H9 (cell line): Measurements from ENCODE around the gene TUBB2B. TPM values are rescaled to one million over a fixed set of nuclear protein-coding genes. Genes with fewer than 3 reads are reported as not detected.

Experiments
- DNase-seq: peaks from one replicate; pipeline ENCODE4 v3.0.0-alpha.2; 2017
- H2AFZ ChIP-seq: one replicate; pipeline ENCODE4 v1.6.1; 2013; ENCODE audit warnings: mild to moderate bottlenecking, low read length, control low read depth, moderate library complexity
- H2AK5ac ChIP-seq: 2 replicates; pipeline ENCODE4 v1.6.1; 2013; ENCODE audit warnings: low read length, control low read depth, mixed read lengths; ENCODE audit not compliant: insufficient read length
- H2BK120ac ChIP-seq: one replicate; pipeline ENCODE4 v1.6.1; 2013; ENCODE audit warnings: low read depth, mild to moderate bottlenecking, low read length, control low read depth, inconsistent platforms; ENCODE audit not compliant: poor library complexity, severe bottlenecking
- H2BK12ac ChIP-seq: 2 replicates; pipeline ENCODE4 v1.6.1; 2013; ENCODE audit warnings: low read length, control low read depth, mixed read lengths, low read depth; ENCODE audit not compliant: insufficient read length
- H2BK15ac ChIP-seq: 2 replicates; pipeline ENCODE4 v1.6.1; 2013; ENCODE audit warnings: low read depth, low read length, control low read depth
- H2BK20ac ChIP-seq: one replicate; pipeline ENCODE4 v1.6.1; 2013; ENCODE audit warnings: low read depth, mild to moderate bottlenecking, low read length, control low read depth, inconsistent platforms; ENCODE audit not compliant: poor library complexity, severe bottlenecking
- H2BK5ac ChIP-seq: 2 replicates; pipeline ENCODE4 v1.6.1; 2013; ENCODE audit warnings: low read length, control low read depth, mixed read lengths; ENCODE audit not compliant: insufficient read length
- H3K14ac ChIP-seq: 2 replicates; pipeline ENCODE4 v1.6.1; 2013; ENCODE audit warnings: low read length, control low read depth; ENCODE audit not compliant: insufficient read depth
- H3K18ac ChIP-seq: 2 replicates; pipeline ENCODE4 v1.6.1; 2013; ENCODE audit warnings: low read depth, mild to moderate bottlenecking, mixed read lengths, low read length, control low read depth; ENCODE audit not compliant: insufficient read length
- H3K23ac ChIP-seq: 2 replicates; pipeline ENCODE4 v1.6.1; 2013; ENCODE audit warnings: low read length, control low read depth, mixed read lengths, low read depth; ENCODE audit not compliant: insufficient read length
- H3K23me2 ChIP-seq: 2 replicates; pipeline ENCODE4 v1.6.1; 2013; ENCODE audit warnings: low read depth, mild to moderate bottlenecking, mixed read lengths, low read length, control low read depth; ENCODE audit not compliant: insufficient read length, poor library complexity, severe bottlenecking
- H3K27ac ChIP-seq: 2 replicates; pipeline ENCODE4 v1.5.1; 2013; ENCODE audit warnings: low read length, control low read depth, mixed read lengths, low read depth; ENCODE audit not compliant: insufficient read length
- H3K27me3 ChIP-seq: 2 replicates; pipeline ENCODE4 v1.6.1; 2013; ENCODE audit warnings: low read length, control low read depth, inconsistent platforms; ENCODE audit not compliant: insufficient read depth
- H3K4ac ChIP-seq: 2 replicates; pipeline ENCODE4 v1.6.1; 2013; ENCODE audit warnings: low read depth, mild to moderate bottlenecking, control low read depth, inconsistent platforms, low read length, moderate library complexity
- H3K4me1 ChIP-seq: 2 replicates; pipeline ENCODE4 v1.6.1; 2013; ENCODE audit warnings: low read length, control low read depth, inconsistent platforms; ENCODE audit not compliant: insufficient read depth
- H3K4me2 ChIP-seq: 2 replicates; pipeline ENCODE4 v1.6.1; 2013; ENCODE audit warnings: low read length, control low read depth, mixed read lengths; ENCODE audit not compliant: insufficient read length, insufficient read depth
- H3K56ac ChIP-seq: 2 replicates; pipeline ENCODE4 v1.6.1; 2013; ENCODE audit warnings: low read depth, mild to moderate bottlenecking, mixed read lengths, low read length, control low read depth; ENCODE audit not compliant: insufficient read length
- H3K79me1 ChIP-seq: 2 replicates; pipeline ENCODE4 v1.6.1; 2013; ENCODE audit warnings: low read depth, mild to moderate bottlenecking, moderate library complexity, low read length, control low read depth, inconsistent platforms; ENCODE audit not compliant: insufficient read depth, poor library complexity, severe bottlenecking
- H3K79me2 ChIP-seq: 2 replicates; pipeline ENCODE4 v1.6.1; 2013; ENCODE audit warnings: low read length, control low read depth, inconsistent platforms; ENCODE audit not compliant: insufficient read depth
- H3K9ac ChIP-seq: 2 replicates; pipeline ENCODE4 v1.6.1; 2013; ENCODE audit warnings: low read length, control low read depth, mixed read lengths; ENCODE audit not compliant: insufficient read length; ENCODE audit errors: extremely low read depth
- H3K9me3 ChIP-seq: one replicate; pipeline ENCODE4 v1.6.1; 2013; ENCODE audit warnings: low read depth, low read length, inconsistent platforms; ENCODE audit not compliant: control insufficient read depth
- H3T11ph ChIP-seq: one replicate; pipeline ENCODE4 v1.6.1; 2013; ENCODE audit warnings: mild to moderate bottlenecking, low read length, control low read depth, inconsistent platforms
- H4K20me1 ChIP-seq: one replicate; pipeline ENCODE4 v1.6.1; 2013; ENCODE audit not compliant: control insufficient read depth, insufficient read length, insufficient read depth
- H4K5ac ChIP-seq: 2 replicates; pipeline ENCODE4 v1.6.1; 2013; ENCODE audit warnings: low read depth, mild to moderate bottlenecking, mixed read lengths, low read length, control low read depth; ENCODE audit not compliant: insufficient read length
- H4K8ac ChIP-seq: replicated peaks from 2 replicates; pipeline ENCODE4 v1.6.1; 2013; ENCODE audit warnings: low read length, control low read depth, mixed read lengths, low read depth; ENCODE audit not compliant: insufficient read length
- H4K91ac ChIP-seq: 2 replicates; pipeline ENCODE4 v1.6.1; 2013; ENCODE audit warnings: low read depth, mild to moderate bottlenecking, moderate library complexity, mixed read lengths, low read length, control low read depth; ENCODE audit not compliant: insufficient read length
- H3K27ac Mint-ChIP-seq, 3 experiments: 2 replicates in 2 of 3; 3 replicates in 1 of 3; pipeline ENCODE4 v1.8.0; 2020 to 2021; ENCODE audit warnings: mixed read lengths in 3 of 3, mild to moderate bottlenecking in 1 of 3, moderate library complexity in 1 of 3
- H3K27me3 Mint-ChIP-seq: 2 replicates; pipeline ENCODE4 v1.8.0; 2021; ENCODE audit warnings: low read depth, mild to moderate bottlenecking, moderate library complexity, mixed read lengths
- H3K36me3 Mint-ChIP-seq, 3 experiments: 2 replicates in 2 of 3; 3 replicates in 1 of 3; pipeline ENCODE4 v1.8.0; 2020 to 2021; ENCODE audit warnings: low read depth in 3 of 3, mixed read lengths in 3 of 3; ENCODE audit not compliant: insufficient read depth in 1 of 3
- H3K4me1 Mint-ChIP-seq, 2 experiments: 2 replicates each; pipeline ENCODE4 v1.8.0; 2020; ENCODE audit warnings: mixed read lengths in 2 of 2
- H3K4me3 Mint-ChIP-seq, 2 experiments: 2 replicates in 1 of 2; 3 replicates in 1 of 2; pipeline ENCODE4 v1.8.0; 2020 to 2021; ENCODE audit warnings: mild to moderate bottlenecking in 2 of 2, mixed read lengths in 2 of 2, moderate library complexity in 1 of 2
- H3K9me3 Mint-ChIP-seq, 2 experiments: 2 replicates in 1 of 2; 3 replicates in 1 of 2; pipeline ENCODE4 v1.8.0; 2020; ENCODE audit warnings: mild to moderate bottlenecking in 2 of 2, mixed read lengths in 2 of 2, moderate library complexity in 1 of 2
- WGBS: extraction: QIAGEN DNeasy Blood & Tissue Kit; methylation state at CpG from one replicate; pipeline ENCODE4 v1.1.7; 2013; ENCODE audit warnings: missing lambda C conversion rate, low lambda C conversion rate, mixed read lengths; ENCODE audit not compliant: insufficient read length; ENCODE audit errors: extremely low coverage; 5-methylcytosine and 5-hydroxymethylcytosine counted together
- total RNA-seq: library from RNA; stranded (reverse); gene quantifications from 2 replicates; pipeline ENCODE4 v1.2.1, GENCODE V29; 2021
- TF ChIP-seq, protein P1 (sequence below): fragments of 200-600 bp; sonication (generic); conservative IDR thresholded peaks from 3 replicates; pipeline ENCODE4 v1.8.0; 2021; ENCODE audit warnings: antibody characterized with exemption, mild to moderate bottlenecking

Gene TUBB2B
- total RNA-seq, 1 experiment from 2014 or later: 320 TPM

DNA sequence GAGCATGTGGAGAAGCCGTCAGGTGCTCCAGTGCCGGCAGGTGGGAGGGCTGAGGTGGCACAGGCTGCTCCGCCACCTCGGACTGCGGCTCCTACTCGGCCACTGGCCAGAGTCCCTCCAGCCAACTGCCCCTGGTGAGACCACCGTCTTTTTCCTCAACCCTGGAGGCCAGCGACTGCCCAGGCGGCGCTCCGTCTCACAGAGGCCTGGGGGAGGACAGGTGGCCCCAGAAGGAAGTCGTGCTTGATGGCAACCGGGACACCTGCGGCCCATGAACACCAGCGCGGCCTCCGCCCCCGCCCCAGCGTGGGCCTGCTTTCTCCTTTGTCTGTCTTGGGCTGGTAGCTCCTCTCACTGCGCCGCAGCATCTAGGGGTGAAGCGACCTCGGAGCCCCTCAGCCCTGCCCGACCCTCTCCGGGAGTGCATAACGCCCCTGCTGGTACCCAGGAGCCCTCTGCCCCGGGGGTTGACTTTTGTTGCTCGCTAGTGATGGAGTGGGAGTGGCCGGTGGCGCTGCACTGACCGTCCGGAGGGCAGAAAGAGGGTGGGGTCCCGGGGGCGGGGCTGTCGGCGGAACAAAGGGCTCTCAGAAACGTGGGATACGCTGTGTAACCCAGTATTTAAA is 706 bp upstream of the TUBB2B start:
- Histone ChIP-seq H3K27ac (no peak overlapping the region), H2AFZ (no peak overlapping the region), H3K9ac (peak overlapping the region; percentile 33)

More for the DNA sequence above, 706 bp upstream of the TUBB2B start:
- Histone ChIP-seq H3K27me3 (no peaks in the 10 kb centered on the region; the same call in 1 of the 2 replicates), H2BK12ac (no peak overlapping the region), H3T11ph (no peak overlapping the region), H2BK120ac (no peak overlapping the region), H2AK5ac (no peak overlapping the region), H4K8ac (no peak overlapping the region), H3K23me2 (peaks cover 47% of the 10 kb centered on the region), H3K79me2 (peaks cover 18% of the 10 kb centered on the region), H4K20me1 (no peaks in the 10 kb centered on the region), H3K4me1 (peaks cover under 1% of the 10 kb centered on the region; the same call in 1 of the 2 replicates), H3K79me1 (peaks cover 4% of the 10 kb centered on the region), H3K4me2 (peak overlapping the region; percentile 87), H2BK15ac (no peak overlapping the region), H3K14ac (peak overlapping the region; percentile 37; the same call in 1 of the 2 replicates), H4K91ac (no peak overlapping the region), H2BK20ac (no peak overlapping the region), H3K4ac (no peak overlapping the region), H3K23ac (no peak overlapping the region), H3K18ac (peak overlapping the region; percentile 20), H4K5ac (no peak overlapping the region), H2BK5ac (no peak overlapping the region), H3K9me3 (no peaks in the 10 kb centered on the region), H3K56ac (no peak overlapping the region)
- no CpG with 5 or more reads among the region's 38 CpGs for WGBS
- H3K9me3 Mint-ChIP-seq: peaks cover 0 to 2% of the 10 kb centered on the region in 2 experiments; a peak in 1 of 5 replicates
- H3K27me3 Mint-ChIP-seq: peaks cover 39% of the 10 kb centered on the region
- H3K27ac Mint-ChIP-seq: peak overlapping the region; percentile 80 to 99 (median 97); a peak in 5 of 7 replicates
- H3K36me3 Mint-ChIP-seq: peaks cover 16 to 27% (median 22%) of the 10 kb centered on the region in 3 experiments
- TF ChIP-seq, protein P1, sequence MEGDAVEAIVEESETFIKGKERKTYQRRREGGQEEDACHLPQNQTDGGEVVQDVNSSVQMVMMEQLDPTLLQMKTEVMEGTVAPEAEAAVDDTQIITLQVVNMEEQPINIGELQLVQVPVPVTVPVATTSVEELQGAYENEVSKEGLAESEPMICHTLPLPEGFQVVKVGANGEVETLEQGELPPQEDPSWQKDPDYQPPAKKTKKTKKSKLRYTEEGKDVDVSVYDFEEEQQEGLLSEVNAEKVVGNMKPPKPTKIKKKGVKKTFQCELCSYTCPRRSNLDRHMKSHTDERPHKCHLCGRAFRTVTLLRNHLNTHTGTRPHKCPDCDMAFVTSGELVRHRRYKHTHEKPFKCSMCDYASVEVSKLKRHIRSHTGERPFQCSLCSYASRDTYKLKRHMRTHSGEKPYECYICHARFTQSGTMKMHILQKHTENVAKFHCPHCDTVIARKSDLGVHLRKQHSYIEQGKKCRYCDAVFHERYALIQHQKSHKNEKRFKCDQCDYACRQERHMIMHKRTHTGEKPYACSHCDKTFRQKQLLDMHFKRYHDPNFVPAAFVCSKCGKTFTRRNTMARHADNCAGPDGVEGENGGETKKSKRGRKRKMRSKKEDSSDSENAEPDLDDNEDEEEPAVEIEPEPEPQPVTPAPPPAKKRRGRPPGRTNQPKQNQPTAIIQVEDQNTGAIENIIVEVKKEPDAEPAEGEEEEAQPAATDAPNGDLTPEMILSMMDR: peak; percentile 16; the same call in 1 of the 3 replicates
- DNase-seq: peak; percentile 94
- peak overlapping the region; percentile 91 to 92 for H3K4me3 Mint-ChIP-seq
- H3K4me1 Mint-ChIP-seq: peaks cover 45 to 51% of the 10 kb centered on the region in 2 experiments
